ENCODE results near the gene ATP6V0A4.
"Not testable (repeated sequence)": the region's sequence is repeated elsewhere in the genome, so short reads cannot be mapped to it uniquely, and the experiment has no call there.

Gene ATP6V0A4

GRCh38 chr7:138822867-138823535, 25.0 kb upstream of the ATP6V0A4 start:
- TF ChIP-seq CTCF (IDR thresholded peaks at IDR 0.05) (no peak), ZFX (IDR thresholded peaks at IDR 0.05; ENCODE audit: borderline replicate concordance) (no peak)
- no peak overlapping the region for H3K27ac ChIP-seq

- no peak overlapping the region for H3K27ac ChIP-seq
- TF ChIP-seq ZFX (IDR thresholded peaks at IDR 0.05; ENCODE audit: borderline replicate concordance) (no peak), CTCF (IDR thresholded peaks at IDR 0.05) (no peak)
Observed at GRCh38 chr7:138821912-138822311, 23.9 kb upstream of the ATP6V0A4 start.

GRCh38 chr7:138819625-138820024, 21.6 kb upstream of the ATP6V0A4 start:
- no peak for TF ChIP-seq ZFX (IDR thresholded peaks at IDR 0.05; ENCODE audit: borderline replicate concordance)
- no peak for TF ChIP-seq CTCF (IDR thresholded peaks at IDR 0.05)
- H3K27ac ChIP-seq: no peak overlapping the region

GRCh38 chr7:138816650-138817049, 18.7 kb upstream of the ATP6V0A4 start:
- H3K27ac ChIP-seq: no peak overlapping the region
- TF ChIP-seq ZFX (IDR thresholded peaks at IDR 0.05; ENCODE audit: borderline replicate concordance) (no peak), CTCF (IDR thresholded peaks at IDR 0.05) (no peak)

- H3K27ac ChIP-seq: no peak overlapping the region
- no peak for TF ChIP-seq CTCF (IDR thresholded peaks at IDR 0.05)
- TF ChIP-seq ZFX (IDR thresholded peaks at IDR 0.05; ENCODE audit: borderline replicate concordance): no peak
Observed at GRCh38 chr7:138814816-138815332, 16.9 kb upstream of the ATP6V0A4 start.

- TF ChIP-seq CTCF (IDR thresholded peaks at IDR 0.05) (no peak), ZFX (IDR thresholded peaks at IDR 0.05; ENCODE audit: borderline replicate concordance) (no peak)
- H3K27ac ChIP-seq: no peak overlapping the region
Observed at GRCh38 chr7:138813945-138814344, 15.9 kb upstream of the ATP6V0A4 start.

GRCh38 chr7:138811327-138811726, 13.3 kb upstream of the ATP6V0A4 start:
- H3K27ac ChIP-seq: not testable (repeated sequence)

- H3K27ac ChIP-seq: no peak overlapping the region
- TF ChIP-seq ZFX (IDR thresholded peaks at IDR 0.05; ENCODE audit: borderline replicate concordance): no peak
Observed at GRCh38 chr7:138809346-138809745, 11.3 kb upstream of the ATP6V0A4 start.

All from 22Rv1 (cell line).